IMR-90 (cell line): ENCODE data around the gene PEX11A. TPM values are rescaled to one million over a fixed set of nuclear protein-coding genes. Genes with fewer than 3 reads are reported as not detected.
A peak's percentile ranks its signal among the peaks of the same experiment; 100 is the strongest.

Source experiments
- ATAC-seq: fragments of 200-7000 bp; cut with Tn5 transposase; 2 replicates; pipeline ENCODE4 v1.9.1; 2020; ENCODE audit warnings: low read depth, mild to moderate bottlenecking, moderate library complexity
- BruUV-seq: library from RNA; stranded (reverse); fragments of 400-500 nt; replicated peaks from 2 replicates; lab custom pipeline; 2021; lab: Mats Ljungman, UMichigan
- CTCF ChIA-PET: fragments of 300-600 bp; formaldehyde crosslinking; extraction: SDS; loops from one replicate; lab custom pipeline; 2021; ENCODE audit warnings: antibody characterized with exemption; lab: Yijun Ruan, JAX
- POLR2A ChIA-PET: fragments of 300-600 bp; sonication (Branson Sonifier 250); formaldehyde crosslinking; loops from one replicate; lab custom pipeline; 2022; ENCODE audit warnings: antibody characterized with exemption; ENCODE audit not compliant: unreplicated experiment; lab: Charles Lee
- DNase-seq: peaks from one replicate; pipeline ENCODE4 v3.0.0; 2013
- H2AFZ ChIP-seq: replicated peaks from 2 replicates; pipeline ENCODE3; 2013; ENCODE audit warnings: low read length, mild to moderate bottlenecking; ENCODE audit not compliant: poor library complexity
- H2AK5ac ChIP-seq: 2 replicates; pipeline ENCODE4 v1.6.1; 2013; ENCODE audit warnings: low read depth, low read length, inconsistent platforms
- H2AK9ac ChIP-seq: replicated peaks from 2 replicates; pipeline ENCODE3; 2013; ENCODE audit warnings: mild to moderate bottlenecking, low read depth, low read length, moderate library complexity; ENCODE audit not compliant: poor library complexity
- H2BK120ac ChIP-seq: 2 replicates; pipeline ENCODE4 v1.6.1; 2013; ENCODE audit warnings: low read depth, low read length, inconsistent platforms
- H2BK15ac ChIP-seq: 3 replicates; pipeline ENCODE4 v1.6.1; 2013; ENCODE audit warnings: low read depth, low read length, inconsistent platforms
- H2BK20ac ChIP-seq: 2 replicates; pipeline ENCODE4 v1.6.1; 2013; ENCODE audit warnings: low read depth, mild to moderate bottlenecking, inconsistent platforms, low read length, moderate library complexity
- H2BK5ac ChIP-seq: 2 replicates; pipeline ENCODE4 v1.6.1; 2013; ENCODE audit warnings: mild to moderate bottlenecking, low read depth, low read length, inconsistent platforms; ENCODE audit not compliant: poor library complexity, severe bottlenecking
- H3K14ac ChIP-seq: replicated peaks from 2 replicates; pipeline ENCODE4 v1.6.1; 2013; ENCODE audit warnings: low read depth, low read length, inconsistent platforms
- H3K18ac ChIP-seq: 2 replicates; pipeline ENCODE4 v1.6.1; 2013; ENCODE audit warnings: low read depth, low read length, control low read depth
- H3K23ac ChIP-seq: 2 replicates; pipeline ENCODE4 v1.6.1; 2013; ENCODE audit warnings: low read depth, low read length, inconsistent platforms
- H3K27ac ChIP-seq: 2 replicates; pipeline ENCODE4 v1.5.1; 2013; ENCODE audit warnings: mild to moderate bottlenecking, control low read depth, low read length; ENCODE audit not compliant: insufficient read depth
- H3K27me3 ChIP-seq: 2 replicates; pipeline ENCODE4 v1.6.1; 2013; ENCODE audit warnings: low read length; ENCODE audit not compliant: control insufficient read depth, insufficient read depth
- H3K36me3 ChIP-seq: 2 replicates; pipeline ENCODE4 v1.6.1; 2013; ENCODE audit warnings: low read length, mixed read lengths; ENCODE audit not compliant: control insufficient read depth, insufficient read depth
- H3K4ac ChIP-seq: 2 replicates; pipeline ENCODE4 v1.6.1; 2013; ENCODE audit warnings: low read depth, low read length, inconsistent platforms
- H3K4me1 ChIP-seq: 2 replicates; pipeline ENCODE4 v1.6.1; 2013; ENCODE audit warnings: low read length, mixed read lengths; ENCODE audit not compliant: control insufficient read depth, insufficient read depth
- H3K4me2 ChIP-seq: 2 replicates; pipeline ENCODE4 v1.6.1; 2013; ENCODE audit warnings: low read depth, mild to moderate bottlenecking, control low read depth, low read length, moderate library complexity
- H3K4me3 ChIP-seq: 2 replicates; pipeline ENCODE4 v1.5.1; 2013; ENCODE audit warnings: low read depth, mild to moderate bottlenecking, control low read depth, low read length, moderate library complexity; ENCODE audit not compliant: insufficient read depth
- H3K56ac ChIP-seq: 2 replicates; pipeline ENCODE4 v1.6.1; 2013; ENCODE audit warnings: low read length, inconsistent platforms; ENCODE audit not compliant: insufficient read depth; ENCODE audit errors: extremely low read depth
- H3K79me1 ChIP-seq, 2 experiments: 2 replicates each; pipeline ENCODE4 v1.6.1; 2013; ENCODE audit warnings: low read length in 2 of 2, inconsistent platforms in 1 of 2, low read depth in 1 of 2
- H3K9ac ChIP-seq: 2 replicates; pipeline ENCODE4 v1.6.1; 2013; ENCODE audit warnings: low read depth, low read length, control low read depth
- H3K9me1 ChIP-seq: 2 replicates; pipeline ENCODE4 v1.6.1; 2013; ENCODE audit warnings: low read length, inconsistent platforms; ENCODE audit not compliant: insufficient read depth
- H3K9me3 ChIP-seq: 2 replicates; pipeline ENCODE4 v1.6.1; 2013; ENCODE audit warnings: low read length; ENCODE audit not compliant: control insufficient read depth, insufficient read depth
- H4K20me1 ChIP-seq: 2 replicates; pipeline ENCODE4 v1.6.1; 2013; ENCODE audit warnings: low read length, inconsistent platforms; ENCODE audit not compliant: insufficient read depth
- H4K5ac ChIP-seq: 2 replicates; pipeline ENCODE4 v1.6.1; 2013; ENCODE audit warnings: mild to moderate bottlenecking, low read depth, low read length, control low read depth
- H4K8ac ChIP-seq, 2 experiments: 2 replicates each; pipeline ENCODE4 v1.6.1; 2013; ENCODE audit warnings: low read depth in 2 of 2, low read length in 2 of 2, control low read depth in 1 of 2, inconsistent platforms in 1 of 2
- H4K91ac ChIP-seq: 2 replicates; pipeline ENCODE4 v1.6.1; 2013; ENCODE audit warnings: low read depth, low read length, inconsistent platforms; ENCODE audit not compliant: insufficient read depth
- MXI1 ChIP-seq: IDR thresholded peaks from 2 replicates; pipeline ENCODE4 v1.6.1; 2012; ENCODE audit warnings: low read depth, mild to moderate bottlenecking, low read length, moderate library complexity, borderline replicate concordance
- NFE2L2 ChIP-seq: fragments of 150-350 bp; IDR thresholded peaks from 2 replicates; pipeline ENCODE4 v1.6.1; 2016; ENCODE audit warnings: low read depth, mild to moderate bottlenecking, low read length
- RAD21 ChIP-seq: IDR thresholded peaks from 2 replicates; pipeline ENCODE4 v1.6.1; 2012; ENCODE audit warnings: low read length, improper control_type of control experiment
- WGBS, 2 experiments: methylation state at CpG; one replicate each; pipeline versions ENCODE4 v1.1.5 to v1.1.7; 2013; ENCODE audit warnings: missing lambda C conversion rate in 2 of 2; ENCODE audit not compliant: insufficient read length in 1 of 2; ENCODE audit errors: extremely low coverage in 2 of 2; 5-methylcytosine and 5-hydroxymethylcytosine counted together
- dilution Hi-C: fragments of 300-500 bp; cut with HindIII; formaldehyde crosslinking; loops from one replicate; pipeline ENCODE4 v1.14.3; 2018; ENCODE audit warnings: low sequenced_read_pairs; ENCODE audit not compliant: unreplicated experiment
- in situ Hi-C: fragments of 300-500 bp; cut with MboI; formaldehyde crosslinking; loops from 3 replicates; pipeline ENCODE4 v1.14.3; 2019; ENCODE audit warnings: low sequenced_read_pairs, inconsistent platforms, mixed read lengths
- intact Hi-C: fragments of 100-400 bp; cut with micrococcal nuclease; formaldehyde crosslinking; loops from 2 replicates; pipeline ENCODE4 v1.10.0; 2022
- polyA plus RNA-seq, 3 experiments: library from polyadenylated mRNA; depleted of rRNA; stranded (reverse); fragments of >200 nt; gene quantifications; 2 replicates each; pipeline ENCODE4 v1.2.3, GENCODE V29; 2012; ENCODE audit warnings: low replicate concordance in 1 of 3
- total RNA-seq: library from RNA; depleted of rRNA; stranded (reverse); fragments of >200 nt; gene quantifications from 2 replicates; pipeline ENCODE4 v1.2.3, GENCODE V29; 2012
- TF ChIP-seq, protein P1 (sequence below): conservative IDR thresholded peaks from 2 replicates; pipeline ENCODE4 v1.5.1; 2012; ENCODE audit warnings: mild to moderate bottlenecking, low read depth, low read length, improper control_type of control experiment

Gene PEX11A
- total and polyA plus RNA-seq, 2 of the 4 experiments (the other 2 are of a cell fraction): 4.2 to 10.2 TPM

- H4K5ac ChIP-seq: no peak overlapping the region
- no peak overlapping the region for H3K27ac ChIP-seq
- no peak overlapping the region for H2AK9ac ChIP-seq
- no peaks in the 10 kb centered on the region for H4K20me1 ChIP-seq
- no peak overlapping the region for H2BK20ac ChIP-seq
- H3K4me1 ChIP-seq: no peaks in the 10 kb centered on the region
- dilution Hi-C loops (no loop called here), in situ Hi-C loops (no loop called here), intact Hi-C loops (no loop called here)
- H3K4me2 ChIP-seq: no peak overlapping the region
- H3K23ac ChIP-seq: no peak overlapping the region
- H2BK15ac ChIP-seq: no peak overlapping the region
- H4K8ac ChIP-seq: no peak overlapping the region
- H3K36me3 ChIP-seq: no peaks in the 10 kb centered on the region
- TF ChIP-seq, protein P1, sequence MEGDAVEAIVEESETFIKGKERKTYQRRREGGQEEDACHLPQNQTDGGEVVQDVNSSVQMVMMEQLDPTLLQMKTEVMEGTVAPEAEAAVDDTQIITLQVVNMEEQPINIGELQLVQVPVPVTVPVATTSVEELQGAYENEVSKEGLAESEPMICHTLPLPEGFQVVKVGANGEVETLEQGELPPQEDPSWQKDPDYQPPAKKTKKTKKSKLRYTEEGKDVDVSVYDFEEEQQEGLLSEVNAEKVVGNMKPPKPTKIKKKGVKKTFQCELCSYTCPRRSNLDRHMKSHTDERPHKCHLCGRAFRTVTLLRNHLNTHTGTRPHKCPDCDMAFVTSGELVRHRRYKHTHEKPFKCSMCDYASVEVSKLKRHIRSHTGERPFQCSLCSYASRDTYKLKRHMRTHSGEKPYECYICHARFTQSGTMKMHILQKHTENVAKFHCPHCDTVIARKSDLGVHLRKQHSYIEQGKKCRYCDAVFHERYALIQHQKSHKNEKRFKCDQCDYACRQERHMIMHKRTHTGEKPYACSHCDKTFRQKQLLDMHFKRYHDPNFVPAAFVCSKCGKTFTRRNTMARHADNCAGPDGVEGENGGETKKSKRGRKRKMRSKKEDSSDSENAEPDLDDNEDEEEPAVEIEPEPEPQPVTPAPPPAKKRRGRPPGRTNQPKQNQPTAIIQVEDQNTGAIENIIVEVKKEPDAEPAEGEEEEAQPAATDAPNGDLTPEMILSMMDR: peak; percentile 28; the same call in 1 of the 2 replicates
- TF ChIP-seq NFE2L2: no peak
- TF ChIP-seq RAD21: peak; percentile 5; the same call in 1 of the 2 replicates
- TF ChIP-seq MXI1: no peak
- H3K79me1 ChIP-seq: no peaks in the 10 kb centered on the region
- ChIA-PET CTCF (interaction anchor here (0.9 kb wide), 1 partner anchor 10 kb away, joined by 3 read pairs; no protein-coding TSS in a partner anchor), POLR2A (no interaction called here)
- no peak overlapping the region for H2BK5ac ChIP-seq
- 100% methylated on average over 1 of the region's 12 CpGs; no CpG with 5 or more reads in 1 of the 2 experiments for WGBS, 2 experiments
- no peaks in the 10 kb centered on the region for H3K27me3 ChIP-seq
- no peak overlapping the region for H2AK5ac ChIP-seq
- no peak overlapping the region for H3K56ac ChIP-seq
- no peak overlapping the region for H3K18ac ChIP-seq
- ATAC-seq (no peak), DNase-seq (no peak)
- no peaks in the 10 kb centered on the region for H3K9me3 ChIP-seq
- H4K91ac ChIP-seq: no peak overlapping the region
- H2AFZ ChIP-seq: no peak overlapping the region
- no peak overlapping the region for H3K4me3 ChIP-seq
- H3K14ac ChIP-seq: no peak overlapping the region
- H3K9ac ChIP-seq: no peak overlapping the region
- no peak overlapping the region for H2BK120ac ChIP-seq
- BruUV-seq: no TSS peak
- 0 out of 2 replicates have a peak, but pooled peaks cover 2% of the 10 kb centered on the region for H3K9me1 ChIP-seq
- H3K4ac ChIP-seq: no peak overlapping the region
Observed at GRCh38 chr15:89673165-89673512, 17.4 kb downstream of the PEX11A start.
